ENCODE results near the gene SNX10. TPM values are rescaled to one million over a fixed set of nuclear protein-coding genes. Genes with fewer than 3 reads are reported as not detected.

Gene SNX10
- total RNA-seq, 1 experiment from 2014 or later: 9.4 TPM

DNA sequence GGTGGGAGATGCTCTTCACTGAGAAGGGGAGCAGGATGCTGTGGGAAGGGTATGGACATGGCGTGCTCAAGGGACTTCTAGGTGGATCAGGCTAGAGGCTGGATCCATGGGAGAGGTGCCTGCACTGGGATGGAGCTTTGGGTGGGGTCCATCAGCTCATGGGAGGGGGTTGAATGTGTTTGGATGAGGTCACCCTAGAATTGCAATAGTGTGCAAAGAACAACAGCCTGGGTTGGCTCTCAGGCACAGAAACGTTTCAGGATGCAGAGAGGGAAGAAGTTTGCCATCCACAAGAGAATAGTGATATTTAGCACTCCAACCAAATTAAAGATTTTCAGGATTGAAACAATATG, 66.1 kb downstream of the SNX10 start:
- Histone ChIP-seq H3K18ac (ENCODE audit: insufficient read length, low read depth, low read length) (no peak overlapping the region), H3K79me2 (ENCODE audit: insufficient read depth, low read length) (no peaks in the 10 kb centered on the region), H4K20me1 (ENCODE audit: control insufficient read depth, insufficient read depth, insufficient read length) (no peaks in the 10 kb centered on the region), H4K8ac (replicated peaks; ENCODE audit: insufficient read length, low read depth, low read length) (no peak overlapping the region), H3K9ac (ENCODE audit: extremely low read depth, insufficient read length, low read length) (no peak overlapping the region), H3K14ac (ENCODE audit: insufficient read depth, low read length) (no peak overlapping the region), H3K79me1 (ENCODE audit: insufficient read depth, low read depth, low read length, poor library complexity, severe bottlenecking) (no peaks in the 10 kb centered on the region), H2BK12ac (ENCODE audit: insufficient read length, low read depth, low read length) (no peak overlapping the region), H4K5ac (ENCODE audit: insufficient read length, low read depth, low read length) (no peak overlapping the region), H3T11ph (ENCODE audit: low read length) (no peak overlapping the region), H3K4me2 (ENCODE audit: insufficient read depth, insufficient read length, low read length) (no peak overlapping the region), H4K91ac (ENCODE audit: insufficient read length, low read depth, low read length) (no peak overlapping the region), H3K27ac (ENCODE audit: insufficient read length, low read depth, low read length) (no peak overlapping the region), H3K27me3 (ENCODE audit: insufficient read depth, low read length) (no peaks in the 10 kb centered on the region), H2BK15ac (ENCODE audit: low read depth, low read length) (no peak overlapping the region), H3K4me1 (ENCODE audit: insufficient read depth, low read length) (no peaks in the 10 kb centered on the region), H2BK20ac (ENCODE audit: low read depth, low read length, poor library complexity, severe bottlenecking) (no peak overlapping the region), H3K23me2 (ENCODE audit: insufficient read length, low read depth, low read length, poor library complexity, severe bottlenecking) (no peaks in the 10 kb centered on the region), H2BK120ac (ENCODE audit: low read depth, low read length, poor library complexity, severe bottlenecking) (no peak overlapping the region), H2BK5ac (ENCODE audit: insufficient read length, low read length) (no peak overlapping the region), H3K9me3 (ENCODE audit: control insufficient read depth, low read depth, low read length) (no peaks in the 10 kb centered on the region), H3K56ac (ENCODE audit: insufficient read length, low read depth, low read length) (no peak overlapping the region), H2AFZ (ENCODE audit: low read length) (no peak overlapping the region), H3K4ac (ENCODE audit: low read depth, low read length) (no peak overlapping the region), H3K23ac (ENCODE audit: insufficient read length, low read depth, low read length) (no peak overlapping the region), H2AK5ac (ENCODE audit: insufficient read length, low read length) (no peak overlapping the region)
- no CpG with 5 or more reads among the region's 2 CpGs for WGBS (ENCODE audit: extremely low coverage, insufficient read length, low lambda C conversion rate)
- H3K36me3 Mint-ChIP-seq (ENCODE audit: insufficient read depth in 1 of 3, low read depth in 3 of 3): no peaks in the 10 kb centered on the region
- H3K27ac Mint-ChIP-seq: no peak overlapping the region
- no peak for DNase-seq
- peaks cover 18 to 20% of the 10 kb centered on the region in 2 experiments for H3K4me1 Mint-ChIP-seq
- no peak overlapping the region for H3K4me3 Mint-ChIP-seq
- H3K27me3 Mint-ChIP-seq (ENCODE audit: low read depth): peaks cover 5% of the 10 kb centered on the region; the same call in 1 of the 2 replicates
- TF ChIP-seq, protein P1, sequence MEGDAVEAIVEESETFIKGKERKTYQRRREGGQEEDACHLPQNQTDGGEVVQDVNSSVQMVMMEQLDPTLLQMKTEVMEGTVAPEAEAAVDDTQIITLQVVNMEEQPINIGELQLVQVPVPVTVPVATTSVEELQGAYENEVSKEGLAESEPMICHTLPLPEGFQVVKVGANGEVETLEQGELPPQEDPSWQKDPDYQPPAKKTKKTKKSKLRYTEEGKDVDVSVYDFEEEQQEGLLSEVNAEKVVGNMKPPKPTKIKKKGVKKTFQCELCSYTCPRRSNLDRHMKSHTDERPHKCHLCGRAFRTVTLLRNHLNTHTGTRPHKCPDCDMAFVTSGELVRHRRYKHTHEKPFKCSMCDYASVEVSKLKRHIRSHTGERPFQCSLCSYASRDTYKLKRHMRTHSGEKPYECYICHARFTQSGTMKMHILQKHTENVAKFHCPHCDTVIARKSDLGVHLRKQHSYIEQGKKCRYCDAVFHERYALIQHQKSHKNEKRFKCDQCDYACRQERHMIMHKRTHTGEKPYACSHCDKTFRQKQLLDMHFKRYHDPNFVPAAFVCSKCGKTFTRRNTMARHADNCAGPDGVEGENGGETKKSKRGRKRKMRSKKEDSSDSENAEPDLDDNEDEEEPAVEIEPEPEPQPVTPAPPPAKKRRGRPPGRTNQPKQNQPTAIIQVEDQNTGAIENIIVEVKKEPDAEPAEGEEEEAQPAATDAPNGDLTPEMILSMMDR (conservative IDR thresholded peaks at IDR 0.05): no peak
- H3K9me3 Mint-ChIP-seq: no peaks in the 10 kb centered on the region

Data from H9 (cell line).